HPDE6-E6E7 (cell line): ENCODE data around the gene MCOLN1.

Experiments used
- DNase-seq: peaks from one replicate; pipeline ENCODE4 v3.0.0; 2011; ENCODE audit warnings: missing footprints; ENCODE audit errors: extremely low spot score

MCOLN1 gene

DNA sequence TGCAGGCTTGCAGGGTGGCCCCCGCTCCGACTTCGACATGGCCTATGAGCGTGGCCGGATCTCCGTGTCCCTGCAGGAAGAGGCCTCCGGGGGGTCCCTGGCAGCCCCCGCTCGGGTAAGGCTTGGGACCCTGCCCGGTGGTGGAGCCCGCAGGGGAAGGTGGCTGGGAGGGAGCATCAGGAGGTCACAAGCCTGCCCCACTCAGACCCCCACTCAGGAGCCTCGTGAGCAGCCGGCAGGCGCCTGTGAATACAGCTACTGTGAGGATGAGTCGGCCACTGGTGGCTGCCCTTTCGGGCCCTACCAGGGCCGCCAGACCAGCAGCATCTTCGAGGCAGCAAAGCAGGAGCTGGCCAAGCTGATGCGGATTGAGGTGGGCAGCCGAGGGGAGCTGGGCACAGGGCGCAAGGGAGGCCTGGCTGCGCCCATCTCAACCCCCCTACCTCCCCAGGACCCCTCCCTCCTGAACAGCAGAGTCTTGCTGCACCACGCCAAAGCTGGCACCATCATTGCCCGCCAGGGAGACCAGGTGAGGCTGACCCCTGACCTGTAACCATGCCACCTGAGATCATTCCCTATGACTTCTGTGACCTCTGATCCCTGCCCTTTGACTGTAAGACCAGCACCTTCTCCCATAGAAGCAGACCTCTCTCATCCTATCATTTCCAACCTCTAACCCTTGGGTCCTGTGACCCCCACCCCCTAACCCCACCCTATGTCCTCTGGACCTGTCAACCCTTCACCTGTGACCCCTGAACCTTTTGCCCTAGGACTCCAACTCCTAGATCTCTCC is 20.3 kb downstream of the MCOLN1 start:
- no peak for DNase-seq

DNA sequence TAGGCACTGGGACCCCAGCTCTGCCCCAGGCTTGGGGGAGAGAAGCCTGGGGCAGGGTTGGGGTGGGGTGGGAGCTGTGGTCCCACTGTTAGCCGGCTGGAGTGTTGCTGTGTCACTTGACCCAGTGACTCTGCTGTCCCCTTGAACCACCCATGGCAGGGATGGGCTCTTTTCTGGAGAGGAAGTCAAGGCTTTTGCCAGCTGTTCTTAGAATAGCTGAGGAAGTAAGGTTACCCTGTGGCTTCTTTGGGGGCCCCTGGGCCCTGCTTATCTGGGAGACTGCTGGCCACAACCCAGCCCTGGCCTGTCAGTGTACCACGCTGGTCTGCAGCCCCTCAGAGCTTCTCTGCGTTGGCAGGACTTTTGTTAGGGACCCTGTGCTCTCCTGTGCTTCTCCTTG is 22.2 kb downstream of the MCOLN1 start:
- DNase-seq, result no peak

DNA sequence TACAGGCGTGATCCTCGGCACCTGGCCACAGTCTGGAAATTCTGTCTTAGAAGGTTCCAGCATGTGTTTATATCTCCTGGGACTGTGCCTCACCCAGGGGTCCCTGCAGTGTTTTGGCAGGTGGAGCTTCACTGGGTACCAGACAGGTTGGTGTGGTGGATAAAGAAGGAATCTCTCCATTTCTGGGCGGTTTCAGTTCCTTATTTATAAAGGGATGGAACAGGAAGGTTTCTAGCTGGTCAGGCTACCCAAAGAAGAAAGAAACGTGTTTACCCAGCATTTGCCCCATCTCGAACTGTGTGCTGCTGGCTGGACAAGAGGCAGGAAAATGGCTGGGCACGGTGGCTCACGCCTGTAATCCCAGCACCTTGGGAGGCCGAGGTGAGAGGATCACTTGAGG is 22.9 kb downstream of the MCOLN1 start:
- no peak for DNase-seq

DNA sequence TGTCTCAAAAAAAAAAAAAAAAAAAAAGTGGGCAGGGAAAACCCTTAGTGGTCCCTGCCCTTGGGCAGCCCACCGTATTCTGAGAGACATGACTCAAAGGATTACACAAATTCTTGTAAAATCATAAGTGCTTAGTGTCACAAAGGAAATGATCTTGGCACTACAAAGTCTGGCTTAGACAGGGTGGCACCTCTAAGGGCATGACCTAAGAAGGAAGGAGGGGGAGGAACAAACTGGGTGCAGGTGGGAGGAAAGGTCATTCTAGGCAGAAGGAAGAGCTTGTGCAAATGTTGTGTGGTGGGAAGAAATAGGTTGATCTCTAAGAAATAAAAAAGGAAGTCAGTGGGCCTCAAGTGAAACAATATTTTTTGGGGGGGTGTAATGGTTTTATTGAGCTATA is 23.5 kb downstream of the MCOLN1 start:
- DNase-seq, result no peak

DNA sequence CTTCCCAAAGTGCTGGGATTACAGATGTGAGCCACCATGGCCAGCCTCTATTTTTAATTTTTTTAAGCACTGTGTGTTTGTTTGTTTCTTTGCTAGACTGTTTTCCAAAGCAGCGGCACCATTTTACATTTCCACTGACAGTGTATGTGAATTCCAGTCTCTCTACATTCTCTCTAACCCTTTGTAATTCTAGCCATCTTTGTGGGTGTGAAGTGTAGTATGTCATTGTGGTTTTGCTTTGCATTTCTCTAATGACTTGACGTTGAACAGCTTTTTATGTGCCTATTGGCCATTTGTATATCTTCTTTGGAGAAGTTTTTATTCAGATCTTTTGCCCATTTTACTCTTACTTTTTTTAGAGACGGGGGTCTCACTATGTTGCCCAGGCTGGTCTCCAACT is 24.7 kb downstream of the MCOLN1 start:
- no peak for DNase-seq

DNA sequence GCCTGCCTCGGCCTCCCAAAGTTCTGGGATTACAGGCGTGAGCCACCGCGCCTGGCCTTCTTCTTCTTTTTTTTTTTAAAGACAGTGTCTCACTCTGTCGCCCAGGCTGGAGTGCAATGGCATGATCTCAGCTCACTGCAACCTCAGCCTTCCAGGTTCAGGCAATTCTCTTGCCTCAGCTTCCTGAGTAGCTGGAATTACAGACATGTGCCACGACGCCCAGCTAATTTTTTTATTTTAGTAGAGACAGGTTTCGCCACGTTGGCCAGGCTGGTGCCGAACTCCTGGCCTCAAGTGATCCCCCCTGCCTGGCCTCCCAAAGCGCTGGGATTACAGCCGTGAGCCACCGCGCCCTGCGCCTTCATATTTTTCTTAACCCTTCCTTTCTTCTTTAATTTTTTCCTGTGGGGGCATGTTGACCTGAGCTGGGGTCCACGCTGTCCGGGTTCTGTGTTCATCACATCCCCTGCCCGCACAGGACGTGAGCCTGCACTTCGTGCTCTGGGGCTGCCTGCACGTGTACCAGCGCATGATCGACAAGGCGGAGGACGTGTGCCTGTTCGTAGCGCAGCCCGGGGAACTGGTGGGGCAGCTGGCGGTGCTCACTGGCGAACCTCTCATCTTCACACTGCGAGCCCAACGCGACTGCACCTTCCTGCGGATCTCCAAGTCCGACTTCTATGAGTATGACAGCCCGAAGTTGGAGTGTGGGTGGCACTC is 27.2 kb downstream of the MCOLN1 start:
- no peak for DNase-seq

DNA sequence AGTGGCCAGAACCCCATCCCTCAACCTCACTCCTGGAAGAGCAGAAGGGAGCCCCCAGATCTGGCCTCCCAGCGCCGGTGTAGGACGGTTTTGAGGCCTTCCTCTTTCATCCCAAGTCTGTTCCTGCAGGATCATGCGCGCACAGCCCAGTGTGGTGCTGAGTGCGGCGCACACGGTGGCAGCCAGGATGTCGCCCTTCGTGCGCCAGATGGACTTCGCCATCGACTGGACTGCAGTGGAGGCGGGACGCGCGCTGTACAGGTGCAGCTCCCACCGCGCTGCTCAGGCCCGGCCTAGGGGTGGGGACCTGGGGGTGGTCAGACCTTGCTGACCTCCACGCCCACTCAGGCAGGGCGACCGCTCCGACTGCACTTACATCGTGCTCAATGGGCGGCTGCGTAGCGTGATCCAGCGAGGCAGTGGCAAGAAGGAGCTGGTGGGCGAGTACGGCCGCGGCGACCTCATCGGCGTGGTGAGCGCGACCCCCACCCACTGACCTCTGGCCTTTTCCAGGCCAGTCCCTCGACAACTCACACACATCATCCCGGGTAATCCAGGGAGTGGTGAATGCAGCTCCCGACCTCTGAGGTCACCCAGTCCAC is 27.8 kb downstream of the MCOLN1 start:
- DNase-seq, result no peak

DNA sequence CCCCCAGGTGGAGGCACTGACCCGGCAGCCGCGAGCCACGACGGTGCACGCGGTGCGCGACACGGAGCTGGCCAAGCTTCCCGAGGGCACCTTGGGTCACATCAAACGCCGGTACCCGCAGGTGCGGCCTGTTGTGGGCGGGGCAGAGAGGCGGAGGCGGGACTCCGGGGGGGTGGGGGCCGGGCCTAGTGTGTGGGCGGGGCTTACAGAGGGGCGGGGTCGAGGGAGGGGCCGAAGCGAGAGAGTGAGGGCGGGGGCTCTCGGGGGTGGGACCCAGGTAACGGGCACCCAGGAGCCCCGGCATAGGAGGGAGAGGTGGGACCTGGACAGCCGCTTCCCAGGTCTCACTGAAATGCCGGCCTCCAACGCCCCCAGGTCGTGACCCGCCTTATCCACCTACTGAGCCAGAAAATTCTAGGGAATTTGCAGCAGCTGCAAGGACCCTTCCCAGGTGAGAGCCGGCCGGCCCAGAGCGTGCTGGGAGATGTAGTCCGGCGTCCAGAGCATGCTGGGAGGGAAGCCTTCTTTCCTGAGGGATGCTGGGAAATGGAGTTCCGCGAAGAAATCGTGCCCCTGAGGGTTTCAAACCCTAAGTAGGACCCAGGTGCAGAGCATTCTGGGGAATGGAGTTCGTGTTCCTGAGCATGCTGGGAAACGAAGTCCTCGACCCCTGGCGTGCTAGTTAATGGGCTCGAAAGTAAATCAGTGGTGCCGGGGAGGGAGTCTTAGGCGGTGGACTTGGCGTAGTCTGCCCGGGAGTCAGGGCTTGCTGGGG is 28.8 kb downstream of the MCOLN1 start:
- no peak for DNase-seq

DNA sequence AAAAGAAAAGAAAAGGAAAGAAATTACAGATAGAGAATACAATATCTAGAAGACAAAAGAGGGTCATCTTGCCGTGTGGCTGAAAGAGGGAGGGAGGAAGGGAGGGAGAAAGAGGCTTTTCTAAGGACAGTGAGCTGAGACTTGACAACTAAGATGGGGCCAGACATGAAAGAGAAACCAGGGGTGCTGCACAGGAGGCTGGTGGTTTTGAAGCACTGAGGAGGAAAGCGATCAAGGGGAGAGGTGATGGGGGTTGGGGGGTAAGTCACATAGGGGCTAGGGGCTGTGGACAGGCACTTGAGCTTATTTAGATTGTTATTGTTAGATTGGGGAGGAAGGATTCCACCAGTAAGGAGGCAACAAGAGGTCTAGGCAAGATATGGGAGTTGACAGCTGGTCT is 30.4 kb downstream of the MCOLN1 start:
- no peak for DNase-seq

DNA sequence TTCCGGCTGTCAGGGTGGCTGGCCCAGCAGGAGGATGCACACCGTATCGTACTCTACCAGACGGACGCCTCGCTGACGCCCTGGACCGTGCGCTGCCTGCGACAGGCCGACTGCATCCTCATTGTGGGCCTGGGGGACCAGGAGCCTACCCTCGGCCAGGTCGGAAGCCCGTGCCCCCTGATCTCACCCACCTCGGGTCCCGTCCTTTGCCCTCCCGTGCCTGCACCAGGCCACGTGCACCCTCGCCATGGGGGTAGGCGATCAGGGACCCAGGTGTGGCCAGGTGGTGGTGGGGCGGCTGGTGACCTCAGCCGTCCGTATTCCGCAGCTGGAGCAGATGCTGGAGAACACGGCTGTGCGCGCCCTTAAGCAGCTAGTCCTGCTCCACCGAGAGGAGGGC is 32.1 kb downstream of the MCOLN1 start:
- DNase-seq, result no peak

DNA sequence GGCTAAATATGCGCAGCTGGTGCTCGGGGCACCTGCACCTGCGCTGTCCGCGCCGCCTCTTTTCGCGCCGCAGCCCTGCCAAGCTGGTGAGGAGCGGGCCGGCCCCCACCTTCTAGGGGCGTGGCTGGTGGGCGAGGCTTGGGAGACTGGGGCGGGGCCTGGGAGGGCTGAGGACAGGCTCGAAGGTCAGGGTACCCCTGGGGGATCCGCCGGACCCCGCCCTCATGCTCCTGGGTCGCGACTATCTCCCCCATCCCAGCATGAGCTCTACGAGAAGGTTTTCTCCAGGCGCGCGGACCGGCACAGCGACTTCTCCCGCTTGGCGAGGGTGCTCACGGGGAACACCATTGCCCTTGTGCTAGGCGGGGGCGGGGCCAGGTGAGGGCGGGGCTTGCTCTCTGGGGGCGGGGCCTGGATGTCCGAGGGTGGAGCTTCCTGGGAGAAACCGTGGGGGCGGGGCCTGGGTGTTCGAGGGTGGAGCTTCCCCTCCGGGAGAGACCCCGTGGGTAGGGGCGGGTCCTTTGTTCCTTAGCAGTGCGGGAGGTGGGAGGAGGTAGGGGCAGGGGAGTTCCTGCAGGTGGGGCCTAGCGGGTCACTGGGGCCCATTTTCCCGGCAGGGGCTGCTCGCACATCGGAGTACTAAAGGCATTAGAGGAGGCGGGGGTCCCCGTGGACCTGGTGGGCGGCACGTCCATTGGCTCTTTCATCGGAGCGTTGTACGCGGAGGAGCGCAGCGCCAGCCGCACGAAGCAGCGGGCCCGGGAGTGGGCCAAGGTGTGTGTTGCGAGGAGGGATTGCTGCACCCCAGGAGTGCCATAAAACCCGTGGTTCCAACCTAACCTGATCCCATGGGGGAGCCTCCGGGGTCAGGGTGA is 32.8 kb downstream of the MCOLN1 start:
- DNase-seq, result no peak

DNA sequence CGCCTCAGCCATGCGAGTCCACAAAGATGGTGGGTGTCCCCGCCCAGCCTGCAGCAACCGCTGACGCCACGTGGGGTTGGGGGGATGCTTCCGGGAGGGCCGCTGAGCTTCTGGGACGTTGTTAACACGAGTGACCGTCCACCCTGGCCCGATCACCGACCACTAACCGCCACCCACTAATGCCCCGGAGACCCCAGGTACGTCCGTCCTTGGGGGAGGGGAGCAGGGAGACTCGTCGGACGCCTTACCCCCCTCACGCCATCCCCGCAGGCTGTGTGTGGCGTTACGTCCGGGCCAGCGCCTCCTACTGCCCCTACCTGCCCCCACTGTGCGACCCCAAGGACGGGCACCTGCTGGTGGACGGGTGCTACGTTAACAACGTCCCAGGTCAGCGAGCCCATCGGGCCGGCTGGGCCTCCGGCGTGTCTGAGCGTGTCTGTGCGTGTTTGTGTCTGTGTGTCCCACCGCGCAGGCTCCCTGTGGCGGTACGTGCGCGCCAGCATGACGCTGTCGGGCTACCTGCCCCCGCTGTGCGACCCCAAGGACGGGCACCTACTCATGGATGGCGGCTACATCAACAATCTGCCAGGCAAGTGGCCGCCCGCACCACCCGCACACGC is 34.4 kb downstream of the MCOLN1 start:
- no peak for DNase-seq

DNA sequence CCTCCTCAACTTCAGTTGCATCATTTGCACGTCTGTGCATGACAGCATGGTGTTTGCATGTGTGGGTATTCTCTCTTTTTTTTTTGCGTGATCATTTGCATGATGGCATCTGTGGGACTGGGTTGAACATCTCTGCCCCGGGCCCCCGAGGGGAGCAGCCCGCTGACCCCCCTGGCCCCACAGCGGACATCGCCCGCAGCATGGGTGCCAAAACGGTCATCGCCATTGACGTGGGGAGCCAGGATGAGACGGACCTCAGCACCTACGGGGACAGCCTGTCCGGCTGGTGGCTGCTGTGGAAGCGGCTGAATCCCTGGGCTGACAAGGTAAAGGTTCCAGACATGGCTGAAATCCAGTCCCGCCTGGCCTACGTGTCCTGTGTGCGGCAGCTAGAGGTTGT is 36.2 kb downstream of the MCOLN1 start:
- no peak for DNase-seq

DNA sequence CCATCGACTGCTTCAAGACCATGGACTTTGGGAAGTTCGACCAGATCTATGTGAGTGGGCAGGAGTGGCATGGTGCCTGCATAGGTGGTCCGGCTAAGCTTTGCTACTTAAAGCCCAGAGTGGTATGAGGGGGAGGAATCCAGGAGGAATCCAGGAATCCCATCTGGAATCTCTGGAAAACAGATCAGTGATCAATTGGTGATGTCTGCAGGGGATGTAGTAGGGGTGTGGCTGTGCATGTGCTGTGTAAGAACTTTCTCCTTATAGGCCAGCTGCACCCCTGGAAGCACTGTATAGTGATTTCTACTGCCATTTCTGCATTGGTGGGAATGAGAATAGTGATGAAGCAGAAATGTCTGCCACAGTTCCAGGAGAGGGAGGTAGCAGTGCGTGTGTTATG is 36.7 kb downstream of the MCOLN1 start:
- no peak for DNase-seq

DNA sequence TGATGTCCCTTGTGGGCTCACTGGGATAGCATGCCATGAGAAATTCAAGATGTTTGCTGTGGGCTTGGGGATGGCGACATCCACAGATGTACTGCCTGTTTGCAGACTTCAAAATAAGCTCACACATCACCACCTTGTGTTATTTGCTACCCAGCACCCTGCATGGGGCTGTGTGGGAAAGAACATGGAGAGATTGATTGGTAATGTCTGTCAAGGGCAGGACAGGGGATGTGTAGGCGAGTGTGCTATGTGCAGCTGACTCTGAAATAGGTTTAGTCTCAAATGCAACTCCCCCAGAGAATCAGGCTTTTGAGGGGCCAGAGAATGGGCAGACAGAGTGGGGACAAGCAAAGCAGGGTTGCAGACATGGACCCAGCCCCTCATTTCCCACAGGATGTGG is 37.8 kb downstream of the MCOLN1 start:
- DNase-seq, result no peak

DNA sequence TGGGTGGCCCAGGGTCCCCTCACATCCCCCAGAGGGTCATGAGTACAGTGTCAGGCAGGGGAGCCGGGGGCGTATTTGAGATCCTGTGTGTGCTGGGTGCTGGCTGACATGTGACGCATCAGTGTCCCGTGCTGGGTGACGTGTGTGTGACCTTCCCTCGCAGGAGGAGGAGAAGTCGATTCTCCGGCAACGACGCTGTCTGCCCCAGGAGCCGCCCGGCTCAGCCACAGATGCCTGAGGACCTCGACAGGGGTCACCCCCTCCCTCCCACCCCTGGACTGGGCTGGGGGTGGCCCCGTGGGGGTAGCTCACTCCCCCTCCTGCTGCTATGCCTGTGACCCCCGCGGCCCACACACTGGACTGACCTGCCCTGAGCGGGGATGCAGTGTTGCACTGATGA is 38.9 kb downstream of the MCOLN1 start:
- DNase-seq, result no peak

DNA sequence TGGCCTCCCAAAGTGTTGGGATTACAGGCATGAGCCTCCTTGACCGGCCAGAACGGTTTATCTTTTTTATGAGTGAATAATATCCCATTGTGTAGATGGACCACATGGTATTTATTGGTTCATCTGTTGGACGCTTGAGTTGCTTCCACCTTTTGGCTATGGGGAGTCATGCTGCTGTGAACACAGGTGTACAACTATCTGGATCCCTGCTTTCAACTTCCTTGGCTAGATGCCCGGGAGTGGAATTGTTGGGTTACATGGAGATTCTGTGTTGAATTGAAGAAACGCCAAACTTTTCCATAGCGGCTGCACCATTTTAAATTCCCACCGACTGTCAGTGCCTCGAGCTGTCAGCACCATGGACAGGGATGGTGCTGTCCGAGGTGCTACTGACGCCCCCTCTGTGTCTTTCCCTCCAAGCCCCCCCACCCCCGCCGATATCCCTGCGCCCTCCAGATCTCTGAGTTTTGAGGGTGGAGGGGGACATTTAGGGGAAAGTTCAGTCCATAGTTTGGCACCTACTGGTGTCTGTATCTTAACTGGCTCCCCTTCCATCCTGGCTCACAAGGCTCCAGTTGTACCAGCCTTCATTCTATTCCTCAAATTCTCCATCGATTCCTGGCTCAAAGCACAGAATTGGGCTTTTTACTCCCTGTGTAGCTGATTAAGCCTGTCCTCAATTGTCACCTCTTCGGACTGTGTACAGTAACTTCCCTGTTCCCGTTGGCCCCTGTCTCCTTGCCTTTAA is 40.4 kb downstream of the MCOLN1 start:
- DNase-seq, result no peak

DNA sequence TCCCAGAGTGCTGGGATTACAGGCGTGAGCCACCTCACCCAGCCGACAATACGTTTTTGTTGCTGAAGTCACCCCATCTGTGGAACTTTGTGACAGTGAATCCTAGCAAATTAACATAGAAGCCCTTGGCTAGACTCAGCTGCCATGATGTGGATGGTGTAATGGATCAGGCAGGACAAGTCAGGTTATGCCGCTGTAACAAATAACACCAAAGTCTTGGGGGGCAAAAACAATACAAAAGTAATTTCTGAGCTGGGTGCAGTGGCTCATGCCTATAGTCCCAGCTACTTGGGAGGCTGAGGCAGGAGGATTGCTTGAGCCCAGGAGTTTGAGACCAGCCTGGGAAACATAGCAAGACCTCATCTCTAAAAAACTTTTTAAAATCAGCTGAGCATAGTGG is 42.4 kb downstream of the MCOLN1 start:
- no peak for DNase-seq

DNA sequence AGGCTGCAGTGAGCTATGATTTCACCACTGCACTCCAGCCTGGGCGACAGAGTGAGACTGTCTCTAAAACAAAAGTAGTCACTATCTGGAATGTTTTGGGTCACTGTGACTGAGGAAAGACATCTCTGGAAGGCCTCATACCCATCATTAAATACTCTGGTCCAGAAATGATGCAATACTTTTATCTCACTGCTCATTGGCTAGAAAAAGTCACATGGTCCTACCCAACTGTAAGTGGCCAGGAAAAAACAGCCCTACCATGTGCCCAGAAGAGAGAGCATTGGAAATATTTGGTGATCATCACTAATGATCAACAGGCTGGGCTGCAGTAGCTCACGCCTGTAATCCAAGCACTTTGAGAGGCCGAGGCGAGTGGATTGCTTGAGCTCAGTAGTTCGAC is 42.9 kb downstream of the MCOLN1 start:
- DNase-seq, result no peak

DNA sequence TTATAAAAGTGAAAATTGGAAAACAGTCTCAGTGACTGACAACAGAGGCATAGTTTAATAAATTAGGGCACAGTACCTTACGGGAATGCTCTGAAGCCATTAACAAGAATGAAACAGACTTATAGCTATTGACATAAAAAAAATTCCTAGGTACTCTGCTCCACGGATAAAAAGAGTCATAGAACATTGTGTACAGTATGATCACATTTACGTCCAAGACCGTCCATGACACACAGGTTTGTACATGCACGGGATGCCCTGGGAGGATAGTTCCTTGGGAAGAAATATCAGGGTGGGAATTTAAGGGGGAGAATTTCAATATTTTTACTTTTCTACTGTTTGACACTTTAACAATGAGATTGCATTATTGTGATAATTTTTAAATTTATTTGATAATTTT is 48.3 kb downstream of the MCOLN1 start:
- no peak for DNase-seq
